Right lobe of liver (tissue), 6 donors: ENCODE measurements around the gene ZFP64. TPM values are rescaled to one million over a fixed set of nuclear protein-coding genes. Genes with fewer than 3 reads are reported as not detected.

ENCODE experiments used
- ATAC-seq, 4 donors: fragments of 200-7000 bp; cut with Tn5 transposase; one replicate each; pipeline ENCODE4 v1.9.1; 2020; ENCODE audit warnings: mild to moderate bottlenecking in 4 of 4, moderate library complexity in 4 of 4
- DNase-seq, 3 donors: peaks; one replicate each; pipeline ENCODE4 v3.0.0-alpha.2; 2020
- H3K27ac ChIP-seq, 3 donors: fragments of 200-600 bp; one replicate each; pipeline ENCODE4 v1.8.0; 2022
- H3K27me3 ChIP-seq, 2 donors: fragments of 200-600 bp; one replicate each; pipeline ENCODE4 v1.8.0; 2022
- H3K36me3 ChIP-seq, 4 donors: fragments of 200-600 bp; sonication (generic) in 1 of 4; one replicate each; pipeline versions ENCODE4 v1.5.1 to v1.8.0; 2017 to 2022; ENCODE audit warnings: control low read depth in 1 of 4
- H3K4me1 ChIP-seq, 4 donors: fragments of 200-600 bp; sonication (generic) in 1 of 4; one replicate each; pipeline versions ENCODE4 v1.5.1 to v1.8.0; 2017 to 2022; ENCODE audit warnings: control low read depth in 1 of 4
- H3K4me3 ChIP-seq, 3 donors: fragments of 200-600 bp; one replicate each; pipeline ENCODE4 v1.8.0; 2022
- H3K9me3 ChIP-seq, 4 donors: fragments of 200-600 bp; sonication (generic) in 1 of 4; one replicate each; pipeline versions ENCODE4 v1.5.1 to v1.8.0; 2017 to 2022; ENCODE audit warnings: control low read depth in 1 of 4
- POLR2A ChIP-seq: fragments of 450-650 bp; IDR thresholded peaks from one replicate; pipeline ENCODE4 v1.6.1; 2017; ENCODE audit warnings: antibody characterized with exemption, mild to moderate bottlenecking
- WGBS: methylation state at CpG from one replicate; pipeline ENCODE4 v1.1.6; 2018; ENCODE audit warnings: low coverage, low lambda C conversion rate; ENCODE audit not compliant: insufficient coverage; ENCODE audit errors: missing lambda C conversion rate; 5-methylcytosine and 5-hydroxymethylcytosine counted together
- intact Hi-C, 2 donors: fragments of 100-400 bp; cut with DNase I; formaldehyde crosslinking; loops; one replicate each; pipeline versions ENCODE4 v1.11.2 to v1.14.1; 2022
- total RNA-seq, 6 experiments: library from RNA; depleted of rRNA in 2 of 6; stranded (reverse); fragments of >200 nt in 2 of 6; fragmentation: NEBNext Ultra II Directional in 3 of 6; extraction: Animal tissue kit (Norgen Biotek cat#: 25700) in 3 of 6; gene quantifications; one replicate each; pipeline versions ENCODE4 v1.1.0 to v1.2.4, GENCODE V29; 2016 to 2023
- TF ChIP-seq, protein P1 (sequence below), 4 donors: fragments of 200-600 bp in 3 of 4; fragments of 450-650 bp in 1 of 4; IDR thresholded peaks; one replicate each; pipeline versions ENCODE4 v1.5.1 to v1.8.0; 2016 to 2022; ENCODE audit warnings: antibody characterized with exemption in 4 of 4, mild to moderate bottlenecking in 2 of 4
- donor health status: DM: no; HTN: yes; CAD: no.
- donor health status: DM: no; HTN: no; CAD: no.
- donor health status: DM: no; HTN: no; CAD: no.
- donor health status: DM: no; HTN: yes; CAD: no.
- donor health status: DM: no; HTN: yes; CAD: no.

Gene ZFP64
- total RNA-seq, 6 experiments from 2014 or later: 6.0 to 11.6 (median 7.2) TPM

DNA sequence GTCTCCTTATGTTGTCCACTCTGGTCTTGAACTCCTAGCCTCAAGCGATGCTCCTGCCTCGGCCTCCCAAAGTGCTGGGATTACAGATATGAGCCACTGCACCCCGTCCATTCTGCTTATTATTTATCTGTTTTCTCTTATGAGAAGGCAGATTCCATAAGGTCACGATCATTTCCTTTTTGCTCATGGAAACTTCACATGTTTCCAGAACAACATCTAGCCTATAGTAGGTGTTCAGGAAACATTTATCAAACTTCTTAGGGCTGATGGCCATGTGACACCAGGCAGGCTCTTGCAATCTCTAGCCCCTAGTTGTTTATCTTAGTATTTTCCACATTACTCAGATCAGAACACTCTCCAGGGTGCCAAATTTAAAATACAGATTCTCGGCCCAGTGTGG lies 61.2 kb downstream of the ZFP64 start:
- no peak overlapping the region for H3K4me3 ChIP-seq
- DNase-seq (no peak), ATAC-seq (no peak)
- no peak overlapping the region for H3K27ac ChIP-seq
- 95% methylated on average over 5 of the region's 5 CpGs for WGBS
- intact Hi-C loops: no loop called here
- H3K27me3 ChIP-seq: no peaks in the 10 kb centered on the region
- peaks cover 0 to 4% (median 0%) of the 10 kb centered on the region in 4 donors for H3K4me1 ChIP-seq
- H3K9me3 ChIP-seq: no peaks in the 10 kb centered on the region
- TF ChIP-seq POLR2A: no peak
- TF ChIP-seq, protein P1, sequence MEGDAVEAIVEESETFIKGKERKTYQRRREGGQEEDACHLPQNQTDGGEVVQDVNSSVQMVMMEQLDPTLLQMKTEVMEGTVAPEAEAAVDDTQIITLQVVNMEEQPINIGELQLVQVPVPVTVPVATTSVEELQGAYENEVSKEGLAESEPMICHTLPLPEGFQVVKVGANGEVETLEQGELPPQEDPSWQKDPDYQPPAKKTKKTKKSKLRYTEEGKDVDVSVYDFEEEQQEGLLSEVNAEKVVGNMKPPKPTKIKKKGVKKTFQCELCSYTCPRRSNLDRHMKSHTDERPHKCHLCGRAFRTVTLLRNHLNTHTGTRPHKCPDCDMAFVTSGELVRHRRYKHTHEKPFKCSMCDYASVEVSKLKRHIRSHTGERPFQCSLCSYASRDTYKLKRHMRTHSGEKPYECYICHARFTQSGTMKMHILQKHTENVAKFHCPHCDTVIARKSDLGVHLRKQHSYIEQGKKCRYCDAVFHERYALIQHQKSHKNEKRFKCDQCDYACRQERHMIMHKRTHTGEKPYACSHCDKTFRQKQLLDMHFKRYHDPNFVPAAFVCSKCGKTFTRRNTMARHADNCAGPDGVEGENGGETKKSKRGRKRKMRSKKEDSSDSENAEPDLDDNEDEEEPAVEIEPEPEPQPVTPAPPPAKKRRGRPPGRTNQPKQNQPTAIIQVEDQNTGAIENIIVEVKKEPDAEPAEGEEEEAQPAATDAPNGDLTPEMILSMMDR (IDR thresholded peaks at IDR 0.05): no peak
- H3K36me3 ChIP-seq: no peaks in the 10 kb centered on the region

DNA sequence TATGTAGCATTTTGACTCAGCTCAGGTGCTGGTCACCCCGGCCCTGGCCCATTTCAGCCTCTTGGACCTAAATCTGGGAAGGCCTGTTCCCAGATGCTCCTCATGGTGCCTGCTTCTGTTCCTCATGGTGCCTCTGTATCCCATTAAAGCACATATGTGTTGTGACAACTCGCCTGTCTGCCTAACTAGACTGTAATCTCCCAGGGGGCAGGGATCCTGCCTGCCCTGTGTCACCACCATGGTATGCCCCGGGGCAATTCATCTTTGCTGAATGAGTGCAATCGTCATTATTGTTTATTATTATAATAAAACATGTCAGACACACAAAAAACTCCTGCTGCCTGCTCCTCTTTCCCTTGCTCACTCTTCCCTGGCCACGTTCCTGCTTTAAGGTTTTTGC lies 62.0 kb downstream of the ZFP64 start:
- no peaks in the 10 kb centered on the region for H3K27me3 ChIP-seq
- no peaks in the 10 kb centered on the region for H3K36me3 ChIP-seq
- H3K4me3 ChIP-seq: no peak overlapping the region
- 88% methylated on average over 4 of the region's 5 CpGs for WGBS
- ATAC-seq (no peak), DNase-seq (no peak)
- H3K27ac ChIP-seq: no peak overlapping the region
- H3K4me1 ChIP-seq: peaks cover 0 to 4% (median 0%) of the 10 kb centered on the region in 4 donors
- TF ChIP-seq, protein P1 (IDR thresholded peaks at IDR 0.05): no peak
- TF ChIP-seq POLR2A: no peak
- no peaks in the 10 kb centered on the region for H3K9me3 ChIP-seq
- intact Hi-C loops: no loop called here

DNA sequence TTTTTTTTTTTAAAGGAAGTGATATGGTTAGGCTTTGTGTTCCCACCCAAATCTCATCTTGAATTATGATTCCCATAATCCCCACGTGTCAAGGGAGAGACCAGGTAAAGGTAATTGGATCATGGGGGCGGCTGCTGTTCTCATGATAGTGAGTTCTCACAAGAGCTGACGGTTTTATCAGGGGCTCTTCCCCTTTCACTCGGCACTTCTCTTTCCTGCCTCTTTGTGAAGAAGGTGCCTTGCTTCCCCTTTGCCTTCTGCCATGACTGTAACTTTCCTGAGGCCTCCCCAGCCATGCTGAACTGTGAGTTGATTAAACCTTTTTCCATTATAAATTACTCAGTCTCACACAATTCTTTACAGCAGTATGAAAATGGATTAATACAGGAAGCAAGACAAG lies 64.3 kb downstream of the ZFP64 start:
- intact Hi-C loops: no loop called here
- TF ChIP-seq, protein P1 (IDR thresholded peaks at IDR 0.05): no peak
- ATAC-seq (no peak), DNase-seq (no peak)
- Histone ChIP-seq H3K4me3 (no peak overlapping the region), H3K36me3 (no peaks in the 10 kb centered on the region), H3K27ac (no peak overlapping the region), H3K27me3 (no peaks in the 10 kb centered on the region), H3K4me1 (peaks cover 0 to 4% (median 0%) of the 10 kb centered on the region in 4 donors), H3K9me3 (no peaks in the 10 kb centered on the region)
- 60% methylated on average over 4 of the region's 4 CpGs for WGBS

DNA sequence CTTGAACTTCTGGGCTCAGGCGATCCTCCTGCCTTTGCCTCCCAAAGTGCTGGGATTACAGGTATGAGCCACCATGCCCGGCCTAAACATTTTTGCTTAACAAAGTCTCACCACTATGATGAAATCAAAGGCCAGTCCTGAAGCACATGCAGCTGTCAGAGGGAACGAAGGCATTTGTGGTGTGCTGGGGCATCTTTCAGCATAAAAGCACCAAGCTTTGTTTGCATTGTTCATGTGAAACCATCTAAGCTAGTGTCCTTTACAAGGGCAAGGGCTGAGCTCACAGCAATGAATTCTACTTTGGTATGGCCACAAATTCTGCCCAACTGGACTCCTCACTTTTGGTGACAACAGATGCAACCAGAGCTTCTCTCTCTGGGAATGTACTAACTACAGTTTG lies 66.8 kb downstream of the ZFP64 start:
- intact Hi-C loops: no loop called here
- H3K4me1 ChIP-seq: peaks cover 0 to 4% (median 0%) of the 10 kb centered on the region in 4 donors
- no peak for ATAC-seq
- no peak for TF ChIP-seq POLR2A
- TF ChIP-seq, protein P1 (IDR thresholded peaks at IDR 0.05): no peak
- no peaks in the 10 kb centered on the region for H3K36me3 ChIP-seq
- H3K27ac ChIP-seq: no peak overlapping the region
- no peak for DNase-seq
- H3K27me3 ChIP-seq: no peaks in the 10 kb centered on the region
- H3K4me3 ChIP-seq: no peak overlapping the region
- 90% methylated on average over 3 of the region's 3 CpGs for WGBS
- H3K9me3 ChIP-seq: no peaks in the 10 kb centered on the region

DNA sequence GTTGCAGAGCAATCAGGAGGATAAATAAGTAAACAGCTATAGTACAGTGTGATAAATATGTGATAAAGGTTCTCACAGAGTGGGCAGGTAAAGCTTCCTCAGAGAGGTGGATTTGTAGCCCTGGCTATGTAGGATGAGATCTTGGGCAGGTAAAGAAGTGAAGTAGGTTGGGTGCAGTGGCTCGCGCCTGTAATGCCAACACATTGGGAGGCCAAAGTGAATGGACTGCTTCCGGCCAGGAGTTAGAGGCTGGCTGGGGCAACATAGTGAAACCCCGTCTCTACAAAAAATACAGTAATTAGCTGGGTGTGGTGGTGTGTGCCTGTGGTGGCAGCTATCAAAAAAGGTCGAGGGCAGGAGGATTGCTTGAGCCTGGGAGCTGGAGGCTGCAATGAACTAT lies 72.9 kb downstream of the ZFP64 start:
- Histone ChIP-seq H3K4me1 (no peaks in the 10 kb centered on the region), H3K4me3 (no peak overlapping the region), H3K9me3 (no peaks in the 10 kb centered on the region), H3K36me3 (no peaks in the 10 kb centered on the region), H3K27me3 (no peaks in the 10 kb centered on the region), H3K27ac (no peak overlapping the region)
- WGBS: 78% methylated on average over 5 of the region's 5 CpGs
- DNase-seq (no peak), ATAC-seq (no peak)
- TF ChIP-seq, protein P1 (IDR thresholded peaks at IDR 0.05): no peak
- no peak for TF ChIP-seq POLR2A
- intact Hi-C loops: no loop called here
